Ascending aorta (tissue), 2 donors: ENCODE data around the gene ELMO1. TPM values are rescaled to one million over a fixed set of nuclear protein-coding genes. Genes with fewer than 3 reads are reported as not detected.
"Not testable (repeated sequence)": the region's sequence is repeated elsewhere in the genome, so short reads cannot be mapped to it uniquely, and the experiment has no call there.

Experiments used
- DNase-seq, 2 donors: peaks; one replicate each; pipeline ENCODE4 v3.0.0-alpha.2; 2019; ENCODE audit warnings: low spot score in 2 of 2
- H3K27ac ChIP-seq, 2 donors: fragments of 200-600 bp; sonication (generic); one replicate each; pipeline ENCODE4 v1.5.1; 2016 to 2017; ENCODE audit warnings: mild to moderate bottlenecking in 1 of 2
- H3K27me3 ChIP-seq: fragments of 200-600 bp; sonication (generic); one replicate; pipeline ENCODE4 v1.5.1; 2017
- H3K36me3 ChIP-seq, 2 donors: fragments of 200-600 bp; sonication (generic); one replicate each; pipeline ENCODE4 v1.5.1; 2016
- H3K4me1 ChIP-seq, 2 donors: fragments of 200-600 bp; sonication (generic); one replicate each; pipeline ENCODE4 v1.5.1; 2016 to 2017; ENCODE audit warnings: mild to moderate bottlenecking in 1 of 2
- H3K4me3 ChIP-seq, 2 donors: fragments of 200-600 bp; sonication (generic); one replicate each; pipeline ENCODE4 v1.5.1; 2016 to 2017; ENCODE audit warnings: mild to moderate bottlenecking in 1 of 2
- H3K9me3 ChIP-seq, 2 donors: fragments of 200-600 bp; sonication (generic); one replicate each; pipeline ENCODE4 v1.5.1; 2016
- CTCF ChIP-seq, 3 experiments: fragments of 200-600 bp in 2 of 3; fragments of 450-650 bp in 1 of 3; sonication (generic) in 2 of 3; IDR thresholded peaks; one replicate each; pipeline ENCODE4 v1.5.1; 2016 to 2019; ENCODE audit warnings: antibody characterized with exemption in 3 of 3, mild to moderate bottlenecking in 1 of 3, moderate library complexity in 1 of 3
- intact Hi-C: fragments of 100-400 bp; cut with DNase I; formaldehyde crosslinking; loops from one replicate; pipeline ENCODE4 v1.15.1; 2023
- total RNA-seq: library from RNA; depleted of rRNA; stranded (reverse); fragments of >200 nt; gene quantifications from one replicate; pipeline ENCODE4 v1.1.0, GENCODE V29; 2016

Gene ELMO1
- total RNA-seq, 1 donor from 2014 or later, result 40.8 TPM

GRCh38 chr7:36982766-36983165 is 465.9 kb downstream of the ELMO1 start:
- DNase-seq, result no peak
- Histone ChIP-seq H3K9me3 (no peaks in the 10 kb centered on the region), H3K4me3 (no peak overlapping the region), H3K27me3 (no peaks in the 10 kb centered on the region), H3K4me1 (no peaks in the 10 kb centered on the region), H3K36me3 (no peaks in the 10 kb centered on the region), H3K27ac (no peak overlapping the region)
- intact Hi-C loops, result no loop called here
- TF ChIP-seq CTCF (IDR thresholded peaks at IDR 0.05), result no peak

GRCh38 chr7:36979810-36980248 is 468.8 kb downstream of the ELMO1 start:
- intact Hi-C loops, result no loop called here

GRCh38 chr7:36978461-36978860 is 470.2 kb downstream of the ELMO1 start:
- no peaks in the 10 kb centered on the region for H3K9me3 ChIP-seq
- H3K27ac ChIP-seq, result no peak overlapping the region
- H3K4me3 ChIP-seq, result no peak overlapping the region
- no peak for DNase-seq
- intact Hi-C loops, result no loop called here
- no peaks in the 10 kb centered on the region for H3K27me3 ChIP-seq
- TF ChIP-seq CTCF (IDR thresholded peaks at IDR 0.05), result no peak
- no peaks in the 10 kb centered on the region for H3K4me1 ChIP-seq
- H3K36me3 ChIP-seq, result no peaks in the 10 kb centered on the region

More at GRCh38 chr7:36979810-36980248, 468.8 kb downstream of the ELMO1 start:
- TF ChIP-seq CTCF (IDR thresholded peaks at IDR 0.05), result no peak
- no peak for DNase-seq
- no peaks in the 10 kb centered on the region for H3K36me3 ChIP-seq
- H3K27me3 ChIP-seq, result no peaks in the 10 kb centered on the region
- no peaks in the 10 kb centered on the region for H3K4me1 ChIP-seq
- no peak overlapping the region for H3K27ac ChIP-seq
- no peaks in the 10 kb centered on the region for H3K9me3 ChIP-seq
- no peak overlapping the region for H3K4me3 ChIP-seq

GRCh38 chr7:36977878-36978277 is 470.8 kb downstream of the ELMO1 start:
- intact Hi-C loops, result no loop called here
- no peaks in the 10 kb centered on the region for H3K4me1 ChIP-seq
- no peak for DNase-seq
- no peaks in the 10 kb centered on the region for H3K9me3 ChIP-seq
- H3K27ac ChIP-seq, result no peak overlapping the region
- H3K36me3 ChIP-seq, result no peaks in the 10 kb centered on the region
- no peak for TF ChIP-seq CTCF (IDR thresholded peaks at IDR 0.05)
- H3K4me3 ChIP-seq, result no peak overlapping the region
- no peaks in the 10 kb centered on the region for H3K27me3 ChIP-seq

- H3K27ac ChIP-seq, DNase-seq, H3K4me3 ChIP-seq, H3K27me3 ChIP-seq, intact Hi-C loops, H3K4me1 ChIP-seq, H3K9me3 ChIP-seq, H3K36me3 ChIP-seq: not testable (repeated sequence)
These were observed 475.1 kb downstream of the ELMO1 start for GRCh38 chr7:36973534-36973933.

- no peaks in the 10 kb centered on the region for H3K27me3 ChIP-seq
- intact Hi-C loops, result no loop called here
- no peak overlapping the region for H3K4me3 ChIP-seq
- H3K27ac ChIP-seq, result no peak overlapping the region
- H3K36me3 ChIP-seq, result no peaks in the 10 kb centered on the region
- TF ChIP-seq CTCF (IDR thresholded peaks at IDR 0.05), result no peak
- no peak for DNase-seq
- no peaks in the 10 kb centered on the region for H3K4me1 ChIP-seq
- no peaks in the 10 kb centered on the region for H3K9me3 ChIP-seq
These were observed 476.5 kb downstream of the ELMO1 start for GRCh38 chr7:36972140-36972518.
